Measurements from ENCODE around the gene SFI1. TPM values are rescaled to one million over a fixed set of nuclear protein-coding genes. Genes with fewer than 3 reads are reported as not detected.

SFI1 gene
- polyA plus RNA-seq, 3 donors from 2014 or later = 4.2 to 31.5 (median 11.1) TPM

- Mint-ChIP-seq H3K4me1 (peaks cover 47 to 51% of the 10 kb centered on the region in 2 donors), H3K27me3 (ENCODE audit: low read depth in 3 of 3) (no peaks in the 10 kb centered on the region), H3K4me3 (peak overlapping the region; percentile 82 to 90 (median 85)), H3K9me3 (no peaks in the 10 kb centered on the region), H3K27ac (peak overlapping the region; percentile 84 to 96 (median 93)), H3K36me3 (no peaks in the 10 kb centered on the region)
- DNase-seq = peak; percentile 58 to 59 (median 58)
Observed at GRCh38 chr22:31637891-31638618, 141.7 kb downstream of the SFI1 start.

GRCh38 chr22:31639436-31640039, 143.2 kb downstream of the SFI1 start:
- no peak for DNase-seq
- Mint-ChIP-seq H3K27me3 (ENCODE audit: low read depth in 3 of 3) (no peaks in the 10 kb centered on the region), H3K4me1 (peaks cover 44 to 45% of the 10 kb centered on the region in 2 donors), H3K36me3 (no peaks in the 10 kb centered on the region), H3K9me3 (no peaks in the 10 kb centered on the region), H3K4me3 (peak overlapping the region; percentile 53 to 85 (median 82)), H3K27ac (peak overlapping the region; percentile 63 to 95 (median 90))

GRCh38 chr22:31646186-31647019, 150.1 kb downstream of the SFI1 start:
- H3K27me3 Mint-ChIP-seq (ENCODE audit: low read depth in 3 of 3) = no peaks in the 10 kb centered on the region
- H3K27ac Mint-ChIP-seq = peak overlapping the region in 4 of 6 donors; percentile 28 to 77 (median 52)
- H3K4me3 Mint-ChIP-seq = no peak overlapping the region
- DNase-seq = no peak
- peaks cover 5 to 11% of the 10 kb centered on the region in 2 donors for H3K4me1 Mint-ChIP-seq
- peaks cover 0 to 11% (median 5%) of the 10 kb centered on the region in 3 donors for H3K36me3 Mint-ChIP-seq
- H3K9me3 Mint-ChIP-seq = no peaks in the 10 kb centered on the region

- no peaks in the 10 kb centered on the region for H3K9me3 Mint-ChIP-seq
- no peak for DNase-seq
- H3K4me3 Mint-ChIP-seq = no peak overlapping the region
- H3K36me3 Mint-ChIP-seq = peaks cover 0 to 11% (median 5%) of the 10 kb centered on the region in 3 donors
- H3K4me1 Mint-ChIP-seq = peaks cover 5 to 11% of the 10 kb centered on the region in 2 donors
- H3K27me3 Mint-ChIP-seq (ENCODE audit: low read depth in 3 of 3) = no peaks in the 10 kb centered on the region
- H3K27ac Mint-ChIP-seq = no peak overlapping the region
Observed at GRCh38 chr22:31647066-31647465, 150.7 kb downstream of the SFI1 start.

- Mint-ChIP-seq H3K4me3 (no peak overlapping the region), H3K36me3 (peaks cover 0 to 11% (median 5%) of the 10 kb centered on the region in 3 donors), H3K27me3 (ENCODE audit: low read depth in 3 of 3) (no peaks in the 10 kb centered on the region), H3K4me1 (peaks cover 5 to 11% of the 10 kb centered on the region in 2 donors), H3K27ac (no peak overlapping the region), H3K9me3 (no peaks in the 10 kb centered on the region)
- DNase-seq = no peak
Observed at GRCh38 chr22:31647523-31648320, 151.4 kb downstream of the SFI1 start.

- Mint-ChIP-seq H3K4me1 (peaks cover 6 to 21% of the 10 kb centered on the region in 2 donors), H3K27ac (no peak overlapping the region), H3K27me3 (ENCODE audit: low read depth in 3 of 3) (no peaks in the 10 kb centered on the region), H3K9me3 (no peaks in the 10 kb centered on the region), H3K4me3 (no peak overlapping the region), H3K36me3 (peaks cover 0 to 16% (median 5%) of the 10 kb centered on the region in 3 donors)
- no peak for DNase-seq
Observed at GRCh38 chr22:31650391-31650790, 154.1 kb downstream of the SFI1 start.

- H3K27me3 Mint-ChIP-seq (ENCODE audit: low read depth in 3 of 3) = no peaks in the 10 kb centered on the region
- H3K4me1 Mint-ChIP-seq = peaks cover 2 to 14% of the 10 kb centered on the region in 2 donors
- no peaks in the 10 kb centered on the region for H3K9me3 Mint-ChIP-seq
- H3K27ac Mint-ChIP-seq = no peak overlapping the region
- no peak overlapping the region for H3K4me3 Mint-ChIP-seq
- no peak for DNase-seq
- peaks cover 0 to 16% (median 5%) of the 10 kb centered on the region in 3 donors for H3K36me3 Mint-ChIP-seq
Observed at GRCh38 chr22:31651664-31652063, 155.3 kb downstream of the SFI1 start.

GRCh38 chr22:31652088-31652487, 155.8 kb downstream of the SFI1 start:
- Mint-ChIP-seq H3K4me1 (peaks cover 2 to 11% of the 10 kb centered on the region in 2 donors), H3K27ac (no peak overlapping the region), H3K36me3 (peaks cover 0 to 16% (median 5%) of the 10 kb centered on the region in 3 donors), H3K27me3 (ENCODE audit: low read depth in 3 of 3) (no peaks in the 10 kb centered on the region), H3K4me3 (no peak overlapping the region), H3K9me3 (no peaks in the 10 kb centered on the region)
- no peak for DNase-seq

GRCh38 chr22:31652911-31653684, 156.8 kb downstream of the SFI1 start:
- Mint-ChIP-seq H3K36me3 (peaks cover 0 to 19% (median 5%) of the 10 kb centered on the region in 3 donors), H3K4me1 (peaks cover 5 to 16% of the 10 kb centered on the region in 2 donors), H3K27ac (no peak overlapping the region), H3K27me3 (ENCODE audit: low read depth in 3 of 3) (no peaks in the 10 kb centered on the region), H3K9me3 (no peaks in the 10 kb centered on the region), H3K4me3 (no peak overlapping the region)
- DNase-seq = no peak

GRCh38 chr22:31653944-31654343, 157.6 kb downstream of the SFI1 start:
- Mint-ChIP-seq H3K27ac (peak overlapping the region in 3 of 6 donors; percentile 1 to 65 (median 47)), H3K36me3 (peaks cover 0 to 15% (median 3%) of the 10 kb centered on the region in 3 donors), H3K27me3 (ENCODE audit: low read depth in 3 of 3) (no peaks in the 10 kb centered on the region), H3K4me3 (no peak overlapping the region), H3K9me3 (no peaks in the 10 kb centered on the region), H3K4me1 (peaks cover 4 to 17% of the 10 kb centered on the region in 2 donors)
- no peak for DNase-seq

GRCh38 chr22:31654408-31654807, 158.1 kb downstream of the SFI1 start:
- Mint-ChIP-seq H3K4me1 (peaks cover 4 to 17% of the 10 kb centered on the region in 2 donors), H3K9me3 (no peaks in the 10 kb centered on the region), H3K4me3 (no peak overlapping the region), H3K36me3 (peaks cover 0 to 12% (median 0%) of the 10 kb centered on the region in 3 donors), H3K27ac (peak overlapping the region in 1 of 6 donors; percentile 4), H3K27me3 (ENCODE audit: low read depth in 3 of 3) (peaks cover 0 to 1% (median 0%) of the 10 kb centered on the region in 3 donors)
- no peak for DNase-seq

- Mint-ChIP-seq H3K9me3 (no peaks in the 10 kb centered on the region), H3K36me3 (peaks cover 0 to 4% (median 0%) of the 10 kb centered on the region in 3 donors), H3K27ac (no peak overlapping the region), H3K4me3 (no peak overlapping the region), H3K27me3 (ENCODE audit: low read depth in 3 of 3) (peaks cover 6 to 7% (median 7%) of the 10 kb centered on the region in 3 donors), H3K4me1 (peaks cover 21 to 29% of the 10 kb centered on the region in 2 donors)
- DNase-seq = no peak
Observed at GRCh38 chr22:31659246-31659645, 162.9 kb downstream of the SFI1 start.

All from immature natural killer cell (primary cell).